ENCODE data around the gene TNS3.

The TNS3 gene

GRCh38 chr7:47454069-47454973, 127.6 kb downstream of the TNS3 start:
- no peak for DNase-seq (ENCODE audit: extremely low read depth, low read depth)
- TF ChIP-seq CTCF (IDR thresholded peaks at IDR 0.05; ENCODE audit: low read depth, low read length, missing control alignments), result no peak
- no peak overlapping the region for H3K4me3 ChIP-seq (replicated peaks; ENCODE audit: low read depth, low read length)

- H3K4me3 ChIP-seq (replicated peaks; ENCODE audit: low read depth, low read length), result peak overlapping the region; percentile 40
- DNase-seq (ENCODE audit: extremely low read depth, low read depth), result peak; percentile 76
- no peak for TF ChIP-seq CTCF (IDR thresholded peaks at IDR 0.05; ENCODE audit: low read depth, low read length, missing control alignments)
Measured at GRCh38 chr7:47453093-47454061, 128.5 kb downstream of the TNS3 start.

- H3K4me3 ChIP-seq (replicated peaks; ENCODE audit: low read depth, low read length), result peak overlapping the region; percentile 40
- no peak for DNase-seq (ENCODE audit: extremely low read depth, low read depth)
- TF ChIP-seq CTCF (IDR thresholded peaks at IDR 0.05; ENCODE audit: low read depth, low read length, missing control alignments), result no peak
Measured at GRCh38 chr7:47452715-47453092, 129.2 kb downstream of the TNS3 start.

GRCh38 chr7:47452295-47452694, 129.6 kb downstream of the TNS3 start:
- DNase-seq (ENCODE audit: extremely low read depth, low read depth), result no peak
- H3K4me3 ChIP-seq (replicated peaks; ENCODE audit: low read depth, low read length), result peak overlapping the region; percentile 40
- TF ChIP-seq CTCF (IDR thresholded peaks at IDR 0.05; ENCODE audit: low read depth, low read length, missing control alignments), result no peak

- peak overlapping the region; percentile 40 for H3K4me3 ChIP-seq (replicated peaks; ENCODE audit: low read depth, low read length)
- TF ChIP-seq CTCF (IDR thresholded peaks at IDR 0.05; ENCODE audit: low read depth, low read length, missing control alignments), result no peak
- no peak for DNase-seq (ENCODE audit: extremely low read depth, low read depth)
Measured at GRCh38 chr7:47451851-47452205, 130.1 kb downstream of the TNS3 start.

- no peak overlapping the region for H3K4me3 ChIP-seq (replicated peaks; ENCODE audit: low read depth, low read length)
- DNase-seq (ENCODE audit: extremely low read depth, low read depth), result peak; percentile 85
- no peak for TF ChIP-seq CTCF (IDR thresholded peaks at IDR 0.05; ENCODE audit: low read depth, low read length, missing control alignments)
Measured at GRCh38 chr7:47449810-47450590, 131.9 kb downstream of the TNS3 start.

All from HFF-Myc (cell line).